Nephron progenitor cell (in vitro differentiated cells): ENCODE results near the gene MDK.
"Not testable (repeated sequence)": the region's sequence is repeated elsewhere in the genome, so short reads cannot be mapped to it uniquely, and the experiment has no call there.

Experiments used
- DNase-seq: peaks from one replicate; pipeline ENCODE4 v3.0.0; 2021
- H3K27ac Mint-ChIP-seq: 2 replicates; pipeline ENCODE4 v1.8.0; 2021; ENCODE audit warnings: mild to moderate bottlenecking, moderate library complexity, mixed read lengths
- H3K27me3 Mint-ChIP-seq: 2 replicates; pipeline ENCODE4 v1.8.0; 2021; ENCODE audit warnings: mild to moderate bottlenecking, low read depth, mixed read lengths; ENCODE audit not compliant: poor library complexity
- H3K36me3 Mint-ChIP-seq: 2 replicates; pipeline ENCODE4 v1.8.0; 2021; ENCODE audit warnings: low read depth, mixed read lengths
- H3K4me1 Mint-ChIP-seq: 2 replicates; pipeline ENCODE4 v1.8.0; 2021; ENCODE audit warnings: mixed read lengths
- H3K4me3 Mint-ChIP-seq: 2 replicates; pipeline ENCODE4 v1.8.0; 2021; ENCODE audit warnings: mild to moderate bottlenecking, moderate library complexity, mixed read lengths
- H3K9me3 Mint-ChIP-seq: 2 replicates; pipeline ENCODE4 v1.8.0; 2021; ENCODE audit warnings: mild to moderate bottlenecking, moderate library complexity, mixed read lengths
- CTCF ChIP-seq: fragments of 200-600 bp; sonication (generic); IDR thresholded peaks from 2 replicates; pipeline ENCODE4 v1.5.0; 2021; ENCODE audit warnings: antibody characterized with exemption

MDK gene

DNA sequence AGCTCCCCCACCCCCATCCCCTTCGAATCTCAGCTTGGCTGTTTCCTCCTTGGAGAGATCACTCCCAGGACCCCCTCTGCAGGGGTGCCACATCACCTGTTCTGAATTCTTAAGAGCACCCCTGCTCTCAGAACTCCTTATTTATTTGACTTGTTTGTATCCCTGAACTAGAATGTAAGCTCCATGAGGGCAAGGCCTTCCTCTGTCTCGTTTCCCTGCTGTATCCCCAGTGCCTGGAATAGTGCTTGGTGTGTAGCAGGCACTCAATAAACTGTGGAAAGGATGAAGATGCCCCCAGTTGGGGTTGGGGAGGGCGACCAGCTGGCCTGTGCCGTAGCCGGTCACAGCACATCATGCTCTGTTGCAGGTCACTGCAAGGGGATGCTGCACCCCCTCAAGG, 3.6 kb upstream of the MDK start:
- H3K9me3 Mint-ChIP-seq, result no peaks in the 10 kb centered on the region
- no peak for DNase-seq
- no peak overlapping the region for H3K4me3 Mint-ChIP-seq
- H3K36me3 Mint-ChIP-seq, result peaks cover 11% of the 10 kb centered on the region
- H3K27ac Mint-ChIP-seq, result no peak overlapping the region
- TF ChIP-seq CTCF, result no peak
- peaks cover 24% of the 10 kb centered on the region for H3K4me1 Mint-ChIP-seq
- no peaks in the 10 kb centered on the region for H3K27me3 Mint-ChIP-seq

- Mint-ChIP-seq H3K9me3 (no peaks in the 10 kb centered on the region), H3K27me3 (no peaks in the 10 kb centered on the region), H3K4me1 (peaks cover 28% of the 10 kb centered on the region), H3K36me3 (peaks cover 11% of the 10 kb centered on the region), H3K4me3 (no peak overlapping the region), H3K27ac (peak overlapping the region; percentile 87)
- no peak for TF ChIP-seq CTCF
- DNase-seq, result no peak
Measured at GRCh38 chr11:46378296-46378695, 3.2 kb upstream of the MDK start.

DNA sequence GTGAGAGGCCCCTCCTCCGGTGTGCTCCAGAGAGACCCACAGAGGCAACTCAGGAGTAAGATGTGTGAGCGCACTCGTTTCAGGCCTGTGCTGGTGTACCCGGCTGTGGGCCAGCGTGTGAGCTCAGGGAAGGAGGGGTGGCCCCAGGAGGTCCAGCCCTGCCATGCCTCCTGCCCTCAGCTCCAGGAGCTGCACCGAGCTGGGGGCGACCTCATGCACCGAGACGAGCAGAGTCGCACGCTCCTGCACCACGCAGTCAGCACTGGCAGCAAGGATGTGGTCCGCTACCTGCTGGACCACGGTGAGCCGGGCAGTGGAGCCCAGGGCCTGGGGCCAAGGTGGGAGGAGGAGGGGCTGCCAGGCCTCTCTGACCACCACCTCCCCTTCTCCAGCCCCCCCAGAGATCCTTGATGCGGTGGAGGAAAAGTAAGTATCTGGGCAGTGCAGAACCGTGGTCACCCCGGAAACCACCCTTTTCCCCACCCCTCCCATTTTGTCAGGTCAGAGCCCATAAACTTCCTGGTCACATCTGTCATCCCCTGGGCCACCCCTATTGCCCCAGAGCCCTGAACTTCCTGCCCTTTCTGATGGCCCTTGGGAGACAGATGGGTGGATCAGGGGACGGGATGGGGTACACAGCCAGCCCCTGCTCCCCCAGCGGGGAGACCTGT, 2.5 kb upstream of the MDK start:
- peak overlapping the region; percentile 85 for H3K4me3 Mint-ChIP-seq
- TF ChIP-seq CTCF, result no peak

GRCh38 chr11:46379482-46380293, 1.8 kb upstream of the MDK start:
- peak overlapping the region; percentile 85 for H3K4me3 Mint-ChIP-seq
- peaks cover 16% of the 10 kb centered on the region for H3K36me3 Mint-ChIP-seq
- peaks cover 40% of the 10 kb centered on the region for H3K4me1 Mint-ChIP-seq
- peak overlapping the region; percentile 99 for H3K27ac Mint-ChIP-seq
- H3K27me3 Mint-ChIP-seq, H3K9me3 Mint-ChIP-seq: not testable (repeated sequence)
- DNase-seq, result peak; percentile 88

More for the DNA sequence above, 2.5 kb upstream of the MDK start:
- H3K4me1 Mint-ChIP-seq, result peaks cover 35% of the 10 kb centered on the region
- DNase-seq, result peak; percentile 32
- H3K27ac Mint-ChIP-seq, result peak overlapping the region; percentile 98
- no peaks in the 10 kb centered on the region for H3K27me3 Mint-ChIP-seq
- peaks cover 13% of the 10 kb centered on the region for H3K36me3 Mint-ChIP-seq
- no peaks in the 10 kb centered on the region for H3K9me3 Mint-ChIP-seq

- Mint-ChIP-seq H3K9me3 (no peaks in the 10 kb centered on the region), H3K27ac (peak overlapping the region; percentile 87), H3K27me3 (peaks cover 6% of the 10 kb centered on the region), H3K4me3 (peak overlapping the region; percentile 88), H3K4me1 (peaks cover 44% of the 10 kb centered on the region), H3K36me3 (peaks cover 20% of the 10 kb centered on the region)
- no peak for TF ChIP-seq CTCF
- peak; percentile 80 for DNase-seq
Measured at GRCh38 chr11:46380340-46381047, 975 bp upstream of the MDK start.
